GM13977 (cell line): ENCODE data around the gene BRI3.
A peak's percentile ranks its signal among the peaks of the same experiment; 100 is the strongest.

Experiments
- DNase-seq: peaks from one replicate; pipeline ENCODE4 v3.0.0; 2012; ENCODE audit warnings: low spot score
- in situ Hi-C: fragments of 300-500 bp; cut with MboI; formaldehyde crosslinking; loops from one replicate; pipeline ENCODE4 v1.12.0; 2022; ENCODE audit warnings: low sequenced_read_pairs, low pct_unique_long_range_greater_than_20kb, mixed read lengths, inconsistent platforms; ENCODE audit not compliant: unreplicated experiment
- TF ChIP-seq, protein P1 (sequence below): IDR thresholded peaks from 2 replicates; pipeline ENCODE4 v1.5.1; 2012; ENCODE audit warnings: mild to moderate bottlenecking, control low read depth; ENCODE audit not compliant: insufficient read depth; ENCODE audit errors: extremely low read depth, missing control alignments

Gene BRI3

DNA sequence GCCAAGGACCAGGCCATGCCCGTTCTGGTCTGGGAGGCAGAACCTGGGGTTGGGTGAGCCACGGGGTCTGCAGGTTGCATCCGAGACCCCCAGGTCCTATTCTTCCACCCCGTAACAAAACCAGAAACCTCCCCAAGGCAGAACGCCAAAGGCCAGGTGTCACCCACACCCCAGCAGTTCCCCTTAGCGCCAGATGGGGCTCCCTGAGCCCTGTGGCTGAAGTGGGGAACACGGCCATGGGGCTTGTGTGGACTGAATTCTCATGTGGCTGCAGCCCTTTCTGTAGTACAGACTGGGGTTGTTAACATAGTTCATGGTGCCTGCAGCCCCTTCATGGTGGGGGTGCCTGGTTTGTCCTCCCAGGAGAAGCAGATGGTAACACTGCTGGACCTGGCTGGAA lies 10.2 kb downstream of the BRI3 start:
- no peak for DNase-seq
- in situ Hi-C loops: no loop called here
- TF ChIP-seq, protein P1, sequence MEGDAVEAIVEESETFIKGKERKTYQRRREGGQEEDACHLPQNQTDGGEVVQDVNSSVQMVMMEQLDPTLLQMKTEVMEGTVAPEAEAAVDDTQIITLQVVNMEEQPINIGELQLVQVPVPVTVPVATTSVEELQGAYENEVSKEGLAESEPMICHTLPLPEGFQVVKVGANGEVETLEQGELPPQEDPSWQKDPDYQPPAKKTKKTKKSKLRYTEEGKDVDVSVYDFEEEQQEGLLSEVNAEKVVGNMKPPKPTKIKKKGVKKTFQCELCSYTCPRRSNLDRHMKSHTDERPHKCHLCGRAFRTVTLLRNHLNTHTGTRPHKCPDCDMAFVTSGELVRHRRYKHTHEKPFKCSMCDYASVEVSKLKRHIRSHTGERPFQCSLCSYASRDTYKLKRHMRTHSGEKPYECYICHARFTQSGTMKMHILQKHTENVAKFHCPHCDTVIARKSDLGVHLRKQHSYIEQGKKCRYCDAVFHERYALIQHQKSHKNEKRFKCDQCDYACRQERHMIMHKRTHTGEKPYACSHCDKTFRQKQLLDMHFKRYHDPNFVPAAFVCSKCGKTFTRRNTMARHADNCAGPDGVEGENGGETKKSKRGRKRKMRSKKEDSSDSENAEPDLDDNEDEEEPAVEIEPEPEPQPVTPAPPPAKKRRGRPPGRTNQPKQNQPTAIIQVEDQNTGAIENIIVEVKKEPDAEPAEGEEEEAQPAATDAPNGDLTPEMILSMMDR: peak; percentile 41

DNA sequence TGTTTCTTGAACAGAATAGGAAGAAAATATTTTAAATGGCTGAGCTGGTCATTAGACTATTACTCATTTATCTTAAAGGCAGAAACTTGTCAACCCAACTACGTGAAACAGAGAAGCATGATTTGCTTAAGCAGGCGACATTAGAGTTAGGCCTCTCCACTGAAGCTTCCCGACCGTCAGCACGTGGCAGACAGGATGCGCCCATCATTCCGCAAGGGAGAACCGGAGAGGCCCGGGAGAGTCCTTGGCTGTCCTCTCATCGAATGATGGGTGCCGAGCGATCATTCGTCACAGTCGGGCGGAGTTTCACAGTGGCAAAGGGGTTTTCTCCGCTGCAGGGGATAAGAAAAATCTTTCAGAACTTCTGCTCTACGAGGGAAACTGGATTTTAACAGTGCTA lies 11.8 kb downstream of the BRI3 start:
- in situ Hi-C loops: no loop called here
- no peak for DNase-seq
- TF ChIP-seq, protein P1: no peak

DNA sequence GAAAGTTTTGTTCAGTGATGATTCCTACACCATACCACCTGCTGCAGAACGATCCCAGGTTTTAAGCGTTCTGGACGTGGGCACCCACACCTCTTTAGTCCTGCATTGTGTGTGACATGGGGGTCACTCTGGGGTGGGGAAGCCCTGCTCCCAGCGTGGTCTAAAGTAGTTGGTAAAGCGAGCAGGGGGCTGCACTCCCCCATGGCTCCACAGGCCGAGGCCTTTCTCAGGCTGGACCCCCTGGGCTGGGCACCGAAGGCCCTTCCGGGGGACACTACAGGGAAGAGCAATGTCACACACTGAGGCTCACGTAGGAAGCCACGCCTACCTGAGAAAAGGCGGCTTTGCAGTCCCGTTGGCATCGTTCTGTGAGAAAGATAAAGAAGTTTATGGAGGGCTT lies 12.3 kb downstream of the BRI3 start:
- no peak for DNase-seq
- in situ Hi-C loops: no loop called here
- TF ChIP-seq, protein P1: no peak

DNA sequence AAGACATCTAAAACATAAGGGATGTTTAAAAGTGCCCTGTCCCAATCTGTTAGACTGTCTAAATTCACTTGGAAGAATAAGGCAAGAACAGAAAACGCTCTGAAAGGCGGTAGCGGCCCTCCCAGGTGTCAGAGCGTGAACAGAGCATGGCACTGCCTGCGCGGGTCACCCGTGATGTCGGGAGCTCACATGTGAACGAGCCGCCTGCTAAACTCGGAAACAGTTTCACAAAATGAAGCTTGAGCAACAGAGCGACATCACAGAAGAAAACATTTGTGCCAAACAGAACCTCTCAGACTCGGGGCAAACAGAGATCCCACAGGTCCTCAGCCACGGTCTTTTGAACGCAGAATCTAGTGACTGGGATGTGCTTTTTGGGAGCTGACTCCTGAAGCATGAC lies 12.8 kb downstream of the BRI3 start:
- in situ Hi-C loops: no loop called here
- no peak for DNase-seq
- TF ChIP-seq, protein P1: no peak

DNA sequence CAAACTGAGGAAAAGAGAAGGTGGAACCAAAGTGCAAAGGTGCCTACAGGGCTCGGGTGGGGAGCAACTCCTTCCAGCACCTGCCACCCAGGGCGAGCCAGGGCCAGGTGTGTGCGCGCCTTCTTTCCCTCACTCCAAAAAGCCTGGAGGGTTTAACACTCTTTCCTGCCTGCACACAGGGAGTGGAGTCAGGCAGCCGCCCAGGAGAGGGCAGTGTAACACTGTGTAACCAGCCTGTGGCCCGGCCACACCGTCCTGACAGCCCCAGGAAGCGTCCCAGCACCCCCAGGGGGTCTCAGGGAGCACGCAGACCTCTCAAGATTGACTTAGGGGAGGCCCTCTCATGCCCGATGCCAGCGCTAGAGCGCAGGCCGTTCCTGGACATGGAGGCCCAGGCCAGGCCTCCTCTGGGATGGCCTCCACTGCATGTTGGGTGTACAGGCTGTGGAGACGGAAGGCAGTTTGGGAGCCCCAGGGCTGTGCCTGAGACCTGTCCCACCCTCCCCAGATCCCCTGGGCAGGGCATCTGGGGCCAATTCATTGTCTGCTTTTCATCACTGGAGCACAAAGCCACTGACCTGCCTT lies 13.4 kb downstream of the BRI3 start:
- peak; percentile 84 for DNase-seq
- in situ Hi-C loops: no loop called here
- TF ChIP-seq, protein P1: peak; percentile 76

DNA sequence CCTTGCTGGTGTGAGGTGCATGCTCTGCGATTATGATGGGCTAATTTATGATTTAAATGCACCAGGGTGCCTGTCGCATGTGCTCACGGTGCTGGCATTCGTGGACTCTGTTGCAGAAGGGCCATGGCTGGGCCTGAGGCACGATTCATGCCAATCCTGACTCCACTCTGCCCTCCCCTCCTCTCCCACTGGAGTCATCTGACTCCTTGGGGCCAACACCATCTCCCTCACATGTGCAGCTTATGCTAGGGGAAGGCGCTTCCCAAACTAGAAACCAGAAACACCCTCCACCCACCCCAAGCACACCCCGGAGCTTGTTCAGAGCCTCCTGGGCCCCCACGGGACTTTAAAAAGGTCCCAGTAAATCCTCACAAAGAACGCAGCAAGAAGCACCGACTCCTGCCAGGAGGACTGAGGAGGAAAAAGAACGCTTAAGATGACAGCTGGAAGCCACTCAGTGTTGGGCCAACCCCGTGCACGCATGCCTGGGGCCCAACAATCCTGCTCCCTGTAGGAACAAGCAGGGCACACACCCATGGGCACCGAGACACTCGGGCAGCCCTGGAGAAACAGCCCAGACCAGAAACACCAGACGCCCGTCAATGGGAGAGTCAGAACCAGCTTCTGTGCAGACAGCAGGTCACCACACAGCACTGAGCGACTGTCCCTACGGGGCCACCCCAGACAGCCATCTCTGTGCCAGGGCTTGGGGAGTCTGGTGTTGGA lies 14.1 kb downstream of the BRI3 start:
- TF ChIP-seq, protein P1: no peak
- in situ Hi-C loops: no loop called here
- DNase-seq: no peak
